ENCODE results near the gene ACTG1. TPM values are rescaled to one million over a fixed set of nuclear protein-coding genes. Genes with fewer than 3 reads are reported as not detected.

The ACTG1 gene
- total RNA-seq, 1 experiment from 2014 or later, result 6,652 TPM

DNA sequence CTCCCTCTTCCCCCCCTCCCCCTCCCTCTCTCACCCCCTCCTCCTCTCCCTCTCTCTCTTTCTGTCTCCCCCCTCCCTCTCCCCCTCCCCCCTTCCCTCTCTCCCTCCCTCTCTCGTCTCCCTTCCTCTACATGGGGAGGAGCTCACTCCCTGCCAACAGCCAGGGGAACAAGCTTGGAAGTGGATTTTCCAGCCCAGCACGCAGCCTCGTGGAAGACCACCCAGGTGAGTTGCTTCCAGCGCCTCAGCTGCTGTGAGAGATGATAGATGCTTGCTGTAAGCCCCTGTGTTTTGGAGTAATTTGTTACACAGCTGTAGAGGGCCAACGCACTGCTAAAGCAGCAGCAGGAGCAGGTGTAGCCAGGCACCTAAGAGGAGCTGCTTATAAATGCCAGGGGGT is 20.8 kb downstream of the ACTG1 start:
- no peak for DNase-seq (ENCODE audit: low read depth, low spot score)
- in situ Hi-C loops (cut with HindIII; ENCODE audit: low pct_unique_long_range_greater_than_20kb, low sequenced_read_pairs), result no loop called here

DNA sequence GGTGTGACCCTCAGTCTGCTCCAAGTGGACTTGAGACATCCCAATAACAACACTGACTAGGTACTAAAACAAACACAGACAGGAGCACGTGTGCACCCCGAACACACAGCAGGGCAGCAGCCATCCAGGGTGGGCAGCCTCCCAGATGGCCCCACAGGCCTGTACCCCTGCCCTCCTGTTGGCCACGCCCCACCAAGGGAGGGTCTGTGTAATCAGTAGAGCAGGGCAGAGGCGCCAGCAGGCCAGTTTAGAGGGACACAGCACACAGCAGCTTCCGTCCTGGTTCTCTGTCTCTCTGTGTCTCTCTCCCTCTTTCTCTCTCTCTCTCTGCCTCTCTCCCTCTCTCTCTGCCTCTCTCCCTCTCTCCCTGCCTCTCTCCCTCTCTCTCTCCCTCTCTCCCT is 21.4 kb downstream of the ACTG1 start:
- DNase-seq (ENCODE audit: low read depth, low spot score), result no peak
- in situ Hi-C loops (cut with HindIII; ENCODE audit: low pct_unique_long_range_greater_than_20kb, low sequenced_read_pairs), result no loop called here

GRCh38 chr17:81489998-81490992 is 22.3 kb downstream of the ACTG1 start:
- in situ Hi-C loops (cut with HindIII; ENCODE audit: low pct_unique_long_range_greater_than_20kb, low sequenced_read_pairs), result no loop called here

GRCh38 chr17:81489012-81489997 is 23.3 kb downstream of the ACTG1 start:
- DNase-seq (ENCODE audit: low read depth, low spot score), result no peak
- in situ Hi-C loops (cut with HindIII; ENCODE audit: low pct_unique_long_range_greater_than_20kb, low sequenced_read_pairs), result no loop called here

More at GRCh38 chr17:81489998-81490992, 22.3 kb downstream of the ACTG1 start:
- no peak for DNase-seq (ENCODE audit: low read depth, low spot score)

DNA sequence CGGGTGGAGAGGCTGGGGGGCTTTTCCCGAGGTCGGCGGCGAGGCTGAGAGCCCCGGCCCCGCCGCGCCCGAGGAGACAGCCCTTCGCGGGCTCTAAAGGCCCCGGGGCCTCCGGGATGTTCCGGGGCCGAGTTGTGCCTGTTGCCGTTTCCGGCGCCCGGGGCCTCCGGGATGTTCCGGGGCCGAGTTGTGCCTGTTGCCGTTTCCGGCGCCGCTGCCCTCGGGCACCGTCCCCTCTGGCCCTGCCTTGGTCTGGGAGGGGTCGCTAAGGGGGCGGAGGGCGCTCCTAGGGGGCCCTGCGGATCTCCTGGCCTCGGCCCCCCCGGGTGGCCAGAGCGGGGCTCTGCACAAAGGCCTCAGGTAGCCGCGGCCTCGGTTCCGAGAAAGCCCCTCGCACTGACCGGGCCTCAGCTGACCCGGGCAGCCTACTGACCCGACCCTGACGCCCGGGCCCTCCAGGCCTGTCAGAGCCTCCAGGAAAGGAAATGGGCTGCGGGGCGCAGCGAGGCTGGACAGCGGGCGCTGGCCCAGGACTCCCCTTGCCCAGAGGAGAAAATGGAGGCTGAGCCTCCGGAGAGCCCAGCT is 24.2 kb downstream of the ACTG1 start:
- in situ Hi-C loops (cut with HindIII; ENCODE audit: low pct_unique_long_range_greater_than_20kb, low sequenced_read_pairs), result no loop called here
- DNase-seq (ENCODE audit: low read depth, low spot score), result no peak

DNA sequence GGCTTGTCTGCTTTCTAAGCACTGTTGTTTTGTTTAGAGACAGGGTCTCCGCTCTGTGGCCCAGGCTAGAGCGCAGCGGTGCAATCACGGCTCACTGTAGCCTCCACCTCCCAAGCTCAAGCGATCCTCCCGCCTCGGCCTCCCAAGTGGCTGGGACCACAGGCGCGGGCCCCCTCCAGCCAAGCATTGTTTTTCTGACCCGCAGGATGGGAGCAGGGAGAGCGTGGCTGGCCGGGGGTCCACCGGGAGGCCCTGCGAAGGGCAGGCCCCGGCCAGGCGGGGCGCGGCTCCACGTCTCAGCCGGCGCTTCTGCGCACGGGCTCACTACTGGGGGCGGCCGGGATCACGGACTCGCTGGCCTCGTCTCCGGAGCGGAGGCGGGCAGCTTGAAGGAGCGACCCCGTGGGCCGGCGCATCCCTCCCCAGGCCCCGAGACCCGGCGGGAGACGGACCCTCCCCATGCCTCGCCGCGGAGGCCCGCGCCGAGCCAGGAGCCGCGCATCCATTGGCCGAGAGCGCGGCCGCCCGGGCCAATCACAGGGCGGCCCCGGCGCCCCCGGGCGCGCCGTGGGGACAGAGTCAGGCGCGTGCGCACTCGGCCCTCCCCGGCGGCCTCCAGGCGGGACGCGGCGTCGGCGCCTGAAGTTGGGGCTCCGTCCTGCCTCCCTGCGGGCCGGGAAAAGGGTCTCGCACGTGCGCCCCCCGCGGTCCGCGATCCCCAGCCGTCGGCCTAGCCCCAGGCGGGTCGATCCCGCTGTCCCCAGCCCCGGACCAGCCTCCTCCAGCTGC is 24.9 kb downstream of the ACTG1 start:
- DNase-seq (ENCODE audit: low read depth, low spot score), result no peak

DNA sequence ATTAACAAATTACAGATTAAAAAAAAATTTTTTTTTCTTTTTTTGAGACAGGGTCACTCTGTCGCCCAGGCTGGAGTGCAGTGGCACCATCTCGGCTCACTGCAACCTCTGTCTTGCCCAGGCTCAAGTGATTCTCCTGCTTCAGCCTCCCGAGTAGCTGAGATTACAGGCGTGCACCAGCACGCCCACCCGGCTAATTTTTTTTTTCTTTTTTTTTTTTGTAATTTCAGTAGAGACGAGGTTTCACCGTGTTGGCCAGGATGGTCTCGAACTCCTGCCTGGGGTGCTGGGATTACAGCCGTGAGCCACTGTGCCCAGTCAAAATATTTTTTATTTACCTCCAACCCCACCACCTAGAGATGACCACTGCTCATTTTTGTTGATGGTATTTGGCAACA is 25.5 kb downstream of the ACTG1 start:
- in situ Hi-C loops (cut with HindIII; ENCODE audit: low pct_unique_long_range_greater_than_20kb, low sequenced_read_pairs), result no loop called here
- no peak for DNase-seq (ENCODE audit: low read depth, low spot score)

More for the DNA sequence above, 24.9 kb downstream of the ACTG1 start:
- in situ Hi-C loops (cut with HindIII; ENCODE audit: low pct_unique_long_range_greater_than_20kb, low sequenced_read_pairs), result no loop called here

GRCh38 chr17:81486199-81486810 is 26.3 kb downstream of the ACTG1 start:
- in situ Hi-C loops (cut with HindIII; ENCODE audit: low pct_unique_long_range_greater_than_20kb, low sequenced_read_pairs), result no loop called here

GRCh38 chr17:81484195-81484979 is 28.2 kb downstream of the ACTG1 start:
- in situ Hi-C loops (cut with HindIII; ENCODE audit: low pct_unique_long_range_greater_than_20kb, low sequenced_read_pairs), result no loop called here
- DNase-seq (ENCODE audit: low read depth, low spot score), result peak; percentile 90

More at GRCh38 chr17:81486199-81486810, 26.3 kb downstream of the ACTG1 start:
- no peak for DNase-seq (ENCODE audit: low read depth, low spot score)

GRCh38 chr17:81483862-81484194 is 28.8 kb downstream of the ACTG1 start:
- DNase-seq (ENCODE audit: low read depth, low spot score), result no peak
- in situ Hi-C loops (cut with HindIII; ENCODE audit: low pct_unique_long_range_greater_than_20kb, low sequenced_read_pairs), result no loop called here

GRCh38 chr17:81483085-81483861 is 29.3 kb downstream of the ACTG1 start:
- DNase-seq (ENCODE audit: low read depth, low spot score), result no peak
- in situ Hi-C loops (cut with HindIII; ENCODE audit: low pct_unique_long_range_greater_than_20kb, low sequenced_read_pairs), result no loop called here

- in situ Hi-C loops (cut with HindIII; ENCODE audit: low pct_unique_long_range_greater_than_20kb, low sequenced_read_pairs), result no loop called here
These were observed 29.9 kb downstream of the ACTG1 start for GRCh38 chr17:81482673-81483072.

GRCh38 chr17:81481815-81482505 is 30.6 kb downstream of the ACTG1 start:
- in situ Hi-C loops (cut with HindIII; ENCODE audit: low pct_unique_long_range_greater_than_20kb, low sequenced_read_pairs), result no loop called here
- no peak for DNase-seq (ENCODE audit: low read depth, low spot score)

More at GRCh38 chr17:81482673-81483072, 29.9 kb downstream of the ACTG1 start:
- DNase-seq (ENCODE audit: low read depth, low spot score), result no peak

GRCh38 chr17:81481073-81481799 is 31.4 kb downstream of the ACTG1 start:
- no peak for DNase-seq (ENCODE audit: low read depth, low spot score)
- in situ Hi-C loops (cut with HindIII; ENCODE audit: low pct_unique_long_range_greater_than_20kb, low sequenced_read_pairs), result no loop called here

Measured in SK-MEL-5 (cell line).